ENCODE measurements around the gene MAGEB3. TPM values are rescaled to one million over a fixed set of nuclear protein-coding genes. Genes with fewer than 3 reads are reported as not detected.
A peak's percentile ranks its signal among the peaks of the same experiment; 100 is the strongest.

The MAGEB3 gene
- total RNA-seq, 1 donor from 2014 or later: not detected

- H3K27ac Mint-ChIP-seq (ENCODE audit: unreplicated experiment): peak overlapping the region; percentile 14
- H3K9me3 Mint-ChIP-seq: no peaks in the 10 kb centered on the region
- no peaks in the 10 kb centered on the region for H3K27me3 Mint-ChIP-seq (ENCODE audit: low read depth)
- no peak for DNase-seq (ENCODE audit: low read depth, low spot score)
- H3K36me3 Mint-ChIP-seq (ENCODE audit: low read depth): no peaks in the 10 kb centered on the region
- no peak overlapping the region for H3K4me3 Mint-ChIP-seq
- TF ChIP-seq, protein P1, sequence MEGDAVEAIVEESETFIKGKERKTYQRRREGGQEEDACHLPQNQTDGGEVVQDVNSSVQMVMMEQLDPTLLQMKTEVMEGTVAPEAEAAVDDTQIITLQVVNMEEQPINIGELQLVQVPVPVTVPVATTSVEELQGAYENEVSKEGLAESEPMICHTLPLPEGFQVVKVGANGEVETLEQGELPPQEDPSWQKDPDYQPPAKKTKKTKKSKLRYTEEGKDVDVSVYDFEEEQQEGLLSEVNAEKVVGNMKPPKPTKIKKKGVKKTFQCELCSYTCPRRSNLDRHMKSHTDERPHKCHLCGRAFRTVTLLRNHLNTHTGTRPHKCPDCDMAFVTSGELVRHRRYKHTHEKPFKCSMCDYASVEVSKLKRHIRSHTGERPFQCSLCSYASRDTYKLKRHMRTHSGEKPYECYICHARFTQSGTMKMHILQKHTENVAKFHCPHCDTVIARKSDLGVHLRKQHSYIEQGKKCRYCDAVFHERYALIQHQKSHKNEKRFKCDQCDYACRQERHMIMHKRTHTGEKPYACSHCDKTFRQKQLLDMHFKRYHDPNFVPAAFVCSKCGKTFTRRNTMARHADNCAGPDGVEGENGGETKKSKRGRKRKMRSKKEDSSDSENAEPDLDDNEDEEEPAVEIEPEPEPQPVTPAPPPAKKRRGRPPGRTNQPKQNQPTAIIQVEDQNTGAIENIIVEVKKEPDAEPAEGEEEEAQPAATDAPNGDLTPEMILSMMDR (conservative IDR thresholded peaks at IDR 0.05): no peak
- H3K4me1 Mint-ChIP-seq: no peaks in the 10 kb centered on the region
Measured at GRCh38 chrX:30224536-30224935, 5.9 kb upstream of the MAGEB3 start.

DNA sequence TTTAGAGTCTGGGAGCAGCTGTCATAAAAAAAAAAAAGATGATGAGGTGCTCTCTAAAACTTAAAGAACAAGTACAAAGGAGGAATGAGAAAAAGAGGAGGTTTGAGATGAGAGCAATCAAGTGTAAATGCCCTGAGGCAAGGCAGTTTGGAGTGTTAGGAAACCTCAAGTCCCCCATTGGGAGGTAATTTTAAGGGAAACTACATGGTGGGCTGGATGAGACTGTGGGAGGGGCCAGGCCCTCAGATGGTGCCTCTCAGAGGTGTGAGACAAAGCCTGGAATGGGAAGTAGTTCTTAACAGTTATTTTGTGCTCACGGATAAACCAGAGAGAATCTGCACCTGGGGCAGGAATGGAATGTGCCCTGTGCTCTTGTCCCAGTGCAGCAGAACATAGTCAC is 1.9 kb upstream of the MAGEB3 start:
- Mint-ChIP-seq H3K27me3 (ENCODE audit: low read depth) (no peaks in the 10 kb centered on the region), H3K4me1 (no peaks in the 10 kb centered on the region), H3K9me3 (no peaks in the 10 kb centered on the region), H3K27ac (ENCODE audit: unreplicated experiment) (no peak overlapping the region), H3K4me3 (no peak overlapping the region), H3K36me3 (ENCODE audit: low read depth) (no peaks in the 10 kb centered on the region)
- DNase-seq (ENCODE audit: low read depth, low spot score): no peak
- TF ChIP-seq, protein P1 (conservative IDR thresholded peaks at IDR 0.05): no peak

- no peaks in the 10 kb centered on the region for H3K9me3 Mint-ChIP-seq
- H3K36me3 Mint-ChIP-seq (ENCODE audit: low read depth): no peaks in the 10 kb centered on the region
- TF ChIP-seq, protein P1 (conservative IDR thresholded peaks at IDR 0.05): no peak
- no peaks in the 10 kb centered on the region for H3K27me3 Mint-ChIP-seq (ENCODE audit: low read depth)
- H3K4me1 Mint-ChIP-seq: no peaks in the 10 kb centered on the region
- no peak within 1 kb of the TSS for H3K27ac Mint-ChIP-seq (ENCODE audit: unreplicated experiment)
- no peak for DNase-seq (ENCODE audit: low read depth, low spot score)
- no peak within 1 kb of the TSS for H3K4me3 Mint-ChIP-seq
Measured at GRCh38 chrX:30241724-30242415, 11.4 kb downstream of the MAGEB3 start, which contains the start of gene MAGEB4. TSS of gene MAGEB4 (plus strand) at chrX:30242000. CDS start at chrX:30242136, 136 bp downstream.

DNA sequence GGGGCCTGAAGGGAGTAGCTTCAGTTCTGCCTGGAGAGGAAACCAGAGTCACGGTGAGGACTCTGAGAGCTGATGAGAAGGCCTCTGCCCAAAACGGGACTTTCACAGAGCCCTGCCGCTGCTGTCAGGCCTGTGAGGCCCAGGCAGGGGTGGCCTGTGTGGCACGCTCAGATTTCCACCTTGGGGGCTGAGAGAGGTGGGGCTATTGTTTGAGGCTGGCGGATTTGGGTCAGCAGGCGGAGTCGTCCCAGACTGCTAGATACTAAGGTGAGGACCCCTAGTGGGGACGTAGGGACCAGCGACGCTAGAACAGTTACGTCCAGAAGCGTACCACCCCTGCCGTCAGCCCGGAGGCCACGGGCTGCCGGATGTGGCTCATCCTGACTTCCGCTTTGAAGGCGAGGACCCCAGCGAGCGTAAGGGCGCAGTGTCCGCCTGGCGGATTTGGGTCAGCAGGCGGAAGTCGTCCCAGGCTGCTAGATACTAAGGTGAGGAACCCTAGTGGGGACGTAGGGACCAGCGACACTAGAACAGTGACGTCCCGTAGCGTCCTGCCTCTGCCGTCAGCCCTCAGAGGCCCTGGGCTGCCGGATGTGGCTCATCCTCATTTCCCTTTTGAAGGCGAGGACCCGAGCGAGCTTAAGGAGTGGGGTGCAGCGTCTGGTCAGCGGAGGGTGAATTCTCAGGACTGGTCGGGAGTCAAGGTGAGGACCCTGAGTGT is 16.5 kb downstream of the MAGEB3 start, which contains the start of gene MAGEB1:
TSS of gene MAGEB1 (plus strand) at position 378 of the 721 bp plus-strand sequence. CDS start 3,348 bp downstream, outside the sequence.
- Mint-ChIP-seq H3K27me3 (ENCODE audit: low read depth) (no peaks in the 10 kb centered on the region), H3K4me1 (no peaks in the 10 kb centered on the region), H3K27ac (ENCODE audit: unreplicated experiment) (no peak within 1 kb of the TSS), H3K4me3 (no peak within 1 kb of the TSS), H3K9me3 (peaks cover 6% of the 10 kb centered on the region), H3K36me3 (ENCODE audit: low read depth) (no peaks in the 10 kb centered on the region)
- TF ChIP-seq, protein P1 (conservative IDR thresholded peaks at IDR 0.05): no peak
- DNase-seq (ENCODE audit: low read depth, low spot score): no peak

- H3K4me1 Mint-ChIP-seq: no peaks in the 10 kb centered on the region
- H3K4me3 Mint-ChIP-seq: no peak overlapping the region
- no peak for DNase-seq (ENCODE audit: low read depth, low spot score)
- H3K9me3 Mint-ChIP-seq: peaks cover 6% of the 10 kb centered on the region
- H3K27me3 Mint-ChIP-seq (ENCODE audit: low read depth): no peaks in the 10 kb centered on the region
- TF ChIP-seq, protein P1 (conservative IDR thresholded peaks at IDR 0.05): no peak
- H3K27ac Mint-ChIP-seq (ENCODE audit: unreplicated experiment): no peak overlapping the region
- no peaks in the 10 kb centered on the region for H3K36me3 Mint-ChIP-seq (ENCODE audit: low read depth)
Measured at GRCh38 chrX:30248854-30249253, 18.4 kb downstream of the MAGEB3 start.
